NCI-H2107 treated with DMSO at 0.1 percent for 48 hours (cell line): Measurements from ENCODE around the gene FBXO22.
"Not testable (repeated sequence)": the region's sequence is repeated elsewhere in the genome, so short reads cannot be mapped to it uniquely, and the experiment has no call there.

ENCODE experiments used
- DNase-seq: peaks from one replicate; lab custom pipeline; 2025; ENCODE audit not compliant: unreplicated experiment; lab: John Stamatoyannopoulos, UW

FBXO22 gene

GRCh38 chr15:75903331-75904239, at the start of gene FBXO22:
Gene FBXO22 (plus strand): TSS chr15:75903878. CDS start chr15:75903964, 86 bp downstream.
- DNase-seq = peak; percentile 46

- no peak for DNase-seq
These were observed 45.8 kb upstream of the FBXO22 start for GRCh38 chr15:75857886-75858285.

- DNase-seq = no peak
These were observed 41.8 kb upstream of the FBXO22 start for GRCh38 chr15:75861750-75862402.

DNA sequence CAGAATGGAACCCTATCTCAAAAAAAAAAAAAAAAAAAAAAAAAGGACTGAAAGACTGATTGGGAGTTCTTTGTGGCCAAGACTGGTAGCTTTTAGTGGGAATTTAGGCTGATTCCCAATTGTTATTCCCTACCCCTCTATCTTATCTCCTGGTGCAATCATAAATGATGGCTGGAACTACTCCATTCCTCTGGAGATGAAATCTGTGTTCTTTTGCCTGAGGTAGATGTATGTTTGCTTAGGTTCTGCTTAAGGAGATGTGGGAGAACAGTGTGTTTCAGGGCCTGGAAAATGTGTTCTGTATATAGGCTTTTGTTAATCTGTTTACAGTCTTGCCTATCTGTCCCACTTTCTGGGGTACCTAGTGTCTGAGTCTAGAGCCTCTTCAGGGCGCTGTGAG, 40.9 kb upstream of the FBXO22 start:
- DNase-seq = no peak

- DNase-seq = no peak
These were observed 39.2 kb upstream of the FBXO22 start for GRCh38 chr15:75864213-75865059.

DNA sequence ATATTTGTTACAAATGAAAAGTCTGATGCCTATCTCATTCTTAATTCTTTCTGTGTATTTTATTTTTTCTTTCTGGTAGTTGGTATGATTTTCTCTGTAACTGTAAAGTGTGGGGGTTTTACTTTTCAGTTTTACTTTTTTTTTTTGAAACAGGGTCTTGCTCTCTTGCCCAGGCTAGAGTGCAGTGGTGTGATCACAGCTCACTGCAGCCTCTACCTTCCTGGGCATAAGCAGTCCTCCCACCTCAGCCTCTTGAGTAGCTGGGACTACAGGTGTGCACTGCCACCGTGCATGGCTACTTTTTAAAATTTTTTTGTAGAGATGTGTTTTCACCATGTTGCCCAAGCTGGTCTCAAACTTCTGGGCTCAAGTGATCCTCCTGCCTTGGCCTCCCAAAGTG, 37.6 kb upstream of the FBXO22 start:
- not testable (repeated sequence) for DNase-seq

- no peak for DNase-seq
These were observed 36.8 kb upstream of the FBXO22 start for GRCh38 chr15:75866916-75867315.

DNA sequence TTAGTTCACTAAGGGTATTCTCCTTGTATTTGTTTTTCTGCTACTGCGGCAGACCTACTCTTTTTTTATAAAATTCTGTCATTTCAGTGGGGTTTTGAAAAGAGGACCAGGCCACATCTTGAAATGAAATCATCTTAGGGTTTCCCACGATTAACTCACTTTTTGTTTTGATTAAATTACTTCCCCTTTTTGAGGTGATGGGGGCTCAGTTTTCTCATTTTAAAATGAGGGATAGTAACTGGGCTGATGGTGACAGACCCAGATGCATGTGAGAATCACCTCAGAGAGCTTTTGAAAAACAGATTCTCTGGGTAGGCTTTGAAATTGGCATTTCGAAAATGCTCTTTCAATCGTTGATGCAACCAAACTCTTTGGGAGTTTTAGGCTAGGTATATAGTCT, 36.2 kb upstream of the FBXO22 start:
- DNase-seq = no peak

- DNase-seq = no peak
These were observed 35.7 kb upstream of the FBXO22 start for GRCh38 chr15:75868019-75868418.

GRCh38 chr15:75869446-75869845, 34.2 kb upstream of the FBXO22 start:
- no peak for DNase-seq

DNA sequence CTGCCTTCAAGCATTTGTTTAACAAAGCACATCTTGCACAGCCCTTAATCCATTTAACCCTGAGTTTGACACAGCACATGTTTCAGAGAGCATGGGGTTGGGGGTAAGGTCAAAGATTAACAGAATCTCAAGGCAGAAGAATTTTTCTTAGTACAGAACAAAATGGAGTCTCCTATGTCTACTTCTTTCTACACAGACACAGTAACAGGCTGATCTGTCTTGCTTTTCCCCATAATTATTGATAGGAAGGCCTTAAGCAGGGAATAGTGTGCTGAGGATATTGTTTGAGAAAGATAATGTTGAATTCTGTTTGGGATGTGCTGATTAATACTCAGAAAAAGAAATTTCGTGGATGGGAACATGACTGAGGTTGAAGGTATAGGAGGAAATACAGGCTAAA, 32.1 kb upstream of the FBXO22 start:
- not testable (repeated sequence) for DNase-seq

- no peak for DNase-seq
These were observed 31.2 kb upstream of the FBXO22 start for GRCh38 chr15:75872403-75872990.

- no peak for DNase-seq
These were observed 19.6 kb upstream of the FBXO22 start for GRCh38 chr15:75884041-75884440.

- no peak for DNase-seq
These were observed 16.5 kb upstream of the FBXO22 start for GRCh38 chr15:75887178-75887577.

DNA sequence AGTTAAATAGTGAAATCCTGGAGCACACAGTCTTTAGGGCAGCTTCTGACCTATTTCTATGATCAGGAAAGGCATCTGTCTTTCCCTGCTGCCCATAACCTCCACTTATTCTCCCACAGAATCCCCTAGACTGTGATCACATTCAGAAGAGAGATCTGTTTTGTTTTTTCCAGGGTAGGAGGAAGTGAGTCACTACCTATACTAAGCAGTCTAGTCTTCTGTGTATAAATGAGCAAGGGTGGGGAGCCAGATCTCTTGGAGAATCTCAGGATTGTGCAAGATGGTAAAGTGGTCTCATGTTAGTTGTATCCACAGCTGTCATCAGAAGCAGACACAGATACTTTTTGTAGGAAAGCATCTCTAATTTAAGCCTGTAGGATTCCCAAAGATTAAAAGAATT, 11.8 kb upstream of the FBXO22 start:
- DNase-seq = no peak

GRCh38 chr15:75895731-75896130, 7.9 kb upstream of the FBXO22 start:
- DNase-seq = no peak

DNA sequence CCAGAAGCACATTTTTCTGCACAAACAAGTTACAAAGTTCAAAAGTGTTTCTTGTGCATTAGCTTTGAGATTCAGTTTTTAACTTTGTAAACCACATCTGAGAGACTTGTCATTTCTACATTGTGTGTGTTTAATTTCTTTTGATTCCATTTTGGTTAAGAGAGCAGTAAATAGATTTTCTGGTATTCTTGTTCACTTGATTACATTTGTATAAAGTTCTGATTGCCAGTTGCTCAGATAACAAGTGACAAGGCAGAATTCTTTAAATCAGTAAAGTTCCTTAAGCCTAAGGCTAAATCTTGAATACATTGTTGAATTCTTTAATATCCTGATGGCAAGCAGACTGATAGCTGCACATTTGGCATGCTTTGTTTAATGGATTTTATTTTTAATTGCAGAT, 3.1 kb upstream of the FBXO22 start:
- no peak for DNase-seq

- DNase-seq = no peak
These were observed 1.5 kb upstream of the FBXO22 start for GRCh38 chr15:75902129-75902557.

GRCh38 chr15:75905231-75905630, 1.6 kb downstream of the FBXO22 start:
- no peak for DNase-seq

DNA sequence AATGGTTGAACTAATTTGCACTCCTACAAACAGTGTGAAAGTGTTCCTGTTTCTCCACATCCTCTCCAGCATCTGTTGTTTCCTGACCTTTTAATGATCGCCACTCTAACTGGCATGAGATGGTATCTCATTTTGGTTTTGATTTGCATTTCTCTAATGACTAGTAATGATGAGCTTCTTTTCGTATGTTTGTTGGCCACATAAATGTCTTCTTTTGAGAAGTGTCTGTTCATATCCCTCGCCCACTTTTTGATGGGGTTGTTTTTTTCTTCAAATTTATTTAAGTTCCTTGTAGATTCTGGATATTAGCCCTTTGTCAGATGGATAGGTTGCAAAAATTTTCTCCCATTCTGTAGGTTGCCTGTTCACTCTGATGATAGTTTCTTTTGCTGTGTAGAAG, 6.7 kb downstream of the FBXO22 start:
- not testable (repeated sequence) for DNase-seq

DNA sequence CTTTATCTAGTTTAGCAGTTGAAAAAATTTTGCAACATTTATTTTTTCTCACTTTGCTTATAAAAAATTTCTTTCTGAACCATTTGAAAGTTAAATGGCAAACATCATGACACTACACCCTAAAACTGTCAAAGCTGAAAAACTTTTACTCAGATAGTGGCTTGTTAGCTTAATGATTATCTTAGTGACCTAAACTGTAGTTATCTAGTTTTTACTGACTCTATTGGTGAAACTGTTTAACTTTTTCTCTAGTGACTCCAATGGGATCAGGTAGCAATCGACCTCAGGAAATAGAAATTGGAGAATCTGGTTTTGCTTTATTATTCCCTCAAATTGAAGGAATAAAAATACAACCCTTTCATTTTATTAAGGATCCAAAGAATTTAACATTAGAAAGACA, 13.3 kb downstream of the FBXO22 start:
- DNase-seq = no peak
